MG63 (cell line): ENCODE results near the gene SAP25. TPM values are rescaled to one million over a fixed set of nuclear protein-coding genes. Genes with fewer than 3 reads are reported as not detected.
"Not testable (repeated sequence)": the region's sequence is repeated elsewhere in the genome, so short reads cannot be mapped to it uniquely, and the experiment has no call there.

Source experiments
- DNase-seq: peaks from one replicate; pipeline ENCODE4 v3.0.0-alpha.2; 2020
- H3K27me3 ChIP-seq: fragments of 250-450 bp; sonication (Bioruptor Pico); 2 replicates; pipeline ENCODE4 v1.5.1; 2020; ENCODE audit warnings: mild to moderate bottlenecking, moderate library complexity
- H3K36me3 ChIP-seq: fragments of 250-450 bp; sonication (Bioruptor Pico); 2 replicates; pipeline ENCODE4 v1.5.1; 2020; ENCODE audit warnings: mild to moderate bottlenecking, moderate library complexity
- H3K4me3 ChIP-seq: fragments of 250-450 bp; sonication (Bioruptor Pico); 2 replicates; pipeline ENCODE4 v1.5.1; 2020; ENCODE audit warnings: mild to moderate bottlenecking, moderate library complexity
- H3K9me3 ChIP-seq: fragments of 250-450 bp; sonication (Bioruptor Pico); 2 replicates; pipeline ENCODE4 v1.5.1; 2020; ENCODE audit warnings: mild to moderate bottlenecking, moderate library complexity
- total RNA-seq: library from RNA; depleted of rRNA; stranded (reverse); fragments of >200 nt; shearing (Covaris generic); gene quantifications from 2 replicates; pipeline ENCODE4 v1.2.3, GENCODE V29; 2014; ENCODE audit warnings: low replicate concordance; rRNA removed

Gene SAP25
- total RNA-seq, 1 experiment from 2014 or later = not detected

GRCh38 chr7:100536695-100537094 lies 37.0 kb downstream of the SAP25 start:
- not testable (repeated sequence) for H3K4me3 ChIP-seq, DNase-seq, H3K36me3 ChIP-seq, H3K9me3 ChIP-seq, H3K27me3 ChIP-seq

GRCh38 chr7:100535982-100536381 lies 37.7 kb downstream of the SAP25 start:
- not testable (repeated sequence) for DNase-seq, H3K27me3 ChIP-seq, H3K36me3 ChIP-seq, H3K4me3 ChIP-seq, H3K9me3 ChIP-seq

GRCh38 chr7:100532165-100533022 lies 41.3 kb downstream of the SAP25 start:
- Histone ChIP-seq H3K27me3 (no peaks in the 10 kb centered on the region), H3K9me3 (no peaks in the 10 kb centered on the region), H3K4me3 (no peak overlapping the region), H3K36me3 (no peaks in the 10 kb centered on the region)
- DNase-seq = no peak

GRCh38 chr7:100528108-100528866 lies 45.4 kb downstream of the SAP25 start:
- H3K4me3 ChIP-seq, H3K9me3 ChIP-seq, H3K36me3 ChIP-seq, H3K27me3 ChIP-seq, DNase-seq: not testable (repeated sequence)

- not testable (repeated sequence) for H3K36me3 ChIP-seq, H3K9me3 ChIP-seq, DNase-seq, H3K4me3 ChIP-seq, H3K27me3 ChIP-seq
These were observed 50.5 kb downstream of the SAP25 start for GRCh38 chr7:100523192-100523591.

Other genes starting within 250 kb of the SAP25 start
- 6.2 and 7.2 TPM in 2 replicates for gene PILRB, start 215.8 kb downstream of the SAP25 start, total RNA-seq
- not detected in 2 replicates for gene PILRA, start 200.4 kb downstream of the SAP25 start, total RNA-seq
- gene ZCWPW1, start 145.2 kb downstream of the SAP25 start, total RNA-seq = 5.1 and 6.8 TPM in 2 replicates
- 46.1 and 57.3 TPM in 2 replicates for gene MEPCE, start 144.1 kb downstream of the SAP25 start, total RNA-seq
- 12.9 and 25.1 TPM in 2 replicates for gene PPP1R35, start 137.4 kb downstream of the SAP25 start, total RNA-seq
- 0.56 TPM in 1 of 2 replicates, not detected in the other for gene SPACDR, start 109.6 kb downstream of the SAP25 start, total RNA-seq
- gene TSC22D4, start 94.7 kb downstream of the SAP25 start, total RNA-seq = 5.7 and 27.7 TPM in 2 replicates
- gene NYAP1, start 90.0 kb downstream of the SAP25 start, total RNA-seq = not detected in 2 replicates
- gene AGFG2, start 34.7 kb downstream of the SAP25 start, total RNA-seq = 5.8 and 10.2 TPM in 2 replicates
- gene LRCH4, start 12.2 kb upstream of the SAP25 start, total RNA-seq = 3.8 and 6.3 TPM in 2 replicates
- 1.0 and 1.2 TPM in 2 replicates for gene FBXO24, start 12.4 kb upstream of the SAP25 start, total RNA-seq
- gene PCOLCE, start 28.5 kb upstream of the SAP25 start, total RNA-seq = 53.5 and 1,171 TPM in 2 replicates
- gene MOSPD3, start 38.6 kb upstream of the SAP25 start, total RNA-seq = 1.8 and 5.9 TPM in 2 replicates
- 0.33 TPM in 1 of 2 replicates, not detected in the other for gene TFR2, start 67.7 kb upstream of the SAP25 start, total RNA-seq
- not detected in 2 replicates for gene ACTL6B, start 82.5 kb upstream of the SAP25 start, total RNA-seq
- 128 and 174 TPM in 2 replicates for gene GNB2, start 99.8 kb upstream of the SAP25 start, total RNA-seq
- gene GIGYF1, start 120.3 kb upstream of the SAP25 start, total RNA-seq = 9.1 and 9.2 TPM in 2 replicates
- 41.5 and 92.8 TPM in 2 replicates for gene POP7, start 132.2 kb upstream of the SAP25 start, total RNA-seq
- gene EPO, start 146.6 kb upstream of the SAP25 start, total RNA-seq = not detected in 2 replicates
- not detected in 2 replicates for gene ZAN, start 159.7 kb upstream of the SAP25 start, total RNA-seq